CD8-positive, alpha-beta memory T cell (primary cell): Measurements from ENCODE around the gene TFAP2A. TPM values are rescaled to one million over a fixed set of nuclear protein-coding genes. Genes with fewer than 3 reads are reported as not detected.
A peak's percentile ranks its signal among the peaks of the same experiment; 100 is the strongest.

Experiments used
- CTCF ChIA-PET: fragments of 350-600 bp; sonication (Branson Sonifier 250); formaldehyde crosslinking; loops from one replicate; lab custom pipeline; 2021; ENCODE audit warnings: antibody characterized with exemption; lab: Charles Lee
- POLR2A ChIA-PET: fragments of 350-600 bp; sonication (Branson Sonifier 250); formaldehyde crosslinking; loops from one replicate; lab custom pipeline; 2021; ENCODE audit warnings: antibody characterized with exemption; lab: Charles Lee
- DNase-seq, 5 donors: peaks; one replicate each; pipeline versions ENCODE4 v3.0.0 to v3.0.0-alpha.2; 2020 to 2022; ENCODE audit warnings: mixed read lengths in 1 of 5
- H3K27ac ChIP-seq: one replicate; pipeline ENCODE4 v1.7.0; 2013; ENCODE audit warnings: low read depth, mild to moderate bottlenecking, low read length, moderate library complexity
- H3K27me3 ChIP-seq: 2 replicates; pipeline ENCODE4 v1.7.0; 2013; ENCODE audit warnings: low read length, mild to moderate bottlenecking; ENCODE audit not compliant: insufficient read depth, poor library complexity, severe bottlenecking
- H3K36me3 ChIP-seq: 2 replicates; pipeline ENCODE4 v1.7.0; 2013; ENCODE audit warnings: mild to moderate bottlenecking, low read length, moderate library complexity; ENCODE audit not compliant: insufficient read depth
- H3K4me1 ChIP-seq: 2 replicates; pipeline ENCODE4 v1.7.0; 2013; ENCODE audit warnings: mild to moderate bottlenecking, low read length, moderate library complexity; ENCODE audit not compliant: insufficient read depth
- H3K4me3 ChIP-seq: 2 replicates; pipeline ENCODE4 v1.7.0; 2013; ENCODE audit warnings: mild to moderate bottlenecking, low read length
- H3K9me3 ChIP-seq: 2 replicates; pipeline ENCODE4 v1.7.0; 2013; ENCODE audit warnings: mild to moderate bottlenecking, low read length
- H3K27ac Mint-ChIP-seq, 8 donors: one replicate each; pipeline ENCODE4 v1.8.0; 2020 to 2021; ENCODE audit warnings: mixed read lengths in 8 of 8, mild to moderate bottlenecking in 6 of 8, inconsistent platforms in 3 of 8, moderate library complexity in 3 of 8
- H3K27me3 Mint-ChIP-seq, 2 donors: one replicate each; pipeline ENCODE4 v1.8.0; 2020 to 2021; ENCODE audit warnings: mixed read lengths in 2 of 2, mild to moderate bottlenecking in 1 of 2, moderate library complexity in 1 of 2
- H3K36me3 Mint-ChIP-seq, 3 donors: one replicate each; pipeline ENCODE4 v1.8.0; 2020 to 2021; ENCODE audit warnings: mixed read lengths in 3 of 3, inconsistent platforms in 1 of 3, mild to moderate bottlenecking in 1 of 3
- H3K4me1 Mint-ChIP-seq, 3 donors: one replicate each; pipeline ENCODE4 v1.8.0; 2020 to 2021; ENCODE audit warnings: mixed read lengths in 3 of 3, inconsistent platforms in 1 of 3, mild to moderate bottlenecking in 1 of 3
- H3K4me3 Mint-ChIP-seq, 7 donors: one replicate each; pipeline ENCODE4 v1.8.0; 2020 to 2021; ENCODE audit warnings: mixed read lengths in 7 of 7, mild to moderate bottlenecking in 6 of 7, moderate library complexity in 4 of 7, inconsistent platforms in 2 of 7
- H3K9me3 Mint-ChIP-seq, 5 donors: one replicate each; pipeline ENCODE4 v1.8.0; 2020 to 2022; ENCODE audit warnings: mixed read lengths in 5 of 5, mild to moderate bottlenecking in 3 of 5, moderate library complexity in 2 of 5, inconsistent platforms in 1 of 5
- polyA plus RNA-seq: library from polyadenylated mRNA; unstranded; fragments of 300-500 nt; fragmentation: Illumina TruSeq; gene quantifications from one replicate; pipeline ENCODE4 v1.2.3, GENCODE V29; 2021
- total RNA-seq, 2 experiments: library from RNA; stranded (reverse); gene quantifications; one replicate each; pipeline ENCODE4 v1.2.3, GENCODE V29; 2021

Gene TFAP2A
- total and polyA plus RNA-seq, 3 experiments from 2014 or later: not detected

- Histone ChIP-seq H3K4me1 (peaks cover 18% of the 10 kb centered on the region), H3K27me3 (peaks cover 19% of the 10 kb centered on the region)
Observed at GRCh38 chr6:10407674-10408054, 7.2 kb downstream of the TFAP2A start.

GRCh38 chr6:10407018-10407673 is 7.7 kb downstream of the TFAP2A start:
- Histone ChIP-seq H3K27ac (no peak overlapping the region), H3K27me3 (peaks cover 19% of the 10 kb centered on the region), H3K4me1 (peaks cover 18% of the 10 kb centered on the region), H3K36me3 (no peaks in the 10 kb centered on the region), H3K4me3 (no peak overlapping the region), H3K9me3 (peaks cover 4% of the 10 kb centered on the region)
- POLR2A ChIA-PET: no interaction called here
- DNase-seq: no peak
- Mint-ChIP-seq H3K27me3 (peaks cover 49 to 72% of the 10 kb centered on the region in 2 donors), H3K27ac (no peak overlapping the region), H3K4me3 (no peak overlapping the region), H3K4me1 (peaks cover 27 to 36% (median 32%) of the 10 kb centered on the region in 3 donors), H3K36me3 (peaks cover 2 to 6% (median 4%) of the 10 kb centered on the region in 3 donors), H3K9me3 (peaks cover 40 to 61% (median 49%) of the 10 kb centered on the region in 5 donors)
- CTCF ChIA-PET: no interaction called here

More at GRCh38 chr6:10407674-10408054, 7.2 kb downstream of the TFAP2A start:
- H3K36me3 ChIP-seq: no peaks in the 10 kb centered on the region
- peaks cover 38 to 61% (median 50%) of the 10 kb centered on the region in 5 donors for H3K9me3 Mint-ChIP-seq
- peak overlapping the region in 1 of 7 donors; percentile 7 for H3K4me3 Mint-ChIP-seq
- CTCF ChIA-PET: no interaction called here
- no peak overlapping the region for H3K27ac ChIP-seq
- H3K27ac Mint-ChIP-seq: no peak overlapping the region
- H3K4me3 ChIP-seq: no peak overlapping the region
- peaks cover 50 to 69% of the 10 kb centered on the region in 2 donors for H3K27me3 Mint-ChIP-seq
- H3K4me1 Mint-ChIP-seq: peaks cover 28 to 38% (median 34%) of the 10 kb centered on the region in 3 donors
- POLR2A ChIA-PET: no interaction called here
- peaks cover 2 to 6% (median 4%) of the 10 kb centered on the region in 3 donors for H3K36me3 Mint-ChIP-seq
- no peak for DNase-seq
- peaks cover 4% of the 10 kb centered on the region for H3K9me3 ChIP-seq

GRCh38 chr6:10406556-10406955 is 8.3 kb downstream of the TFAP2A start:
- no peak overlapping the region for H3K27ac ChIP-seq
- H3K4me1 ChIP-seq: peaks cover 18% of the 10 kb centered on the region
- Mint-ChIP-seq H3K9me3 (peaks cover 39 to 61% (median 48%) of the 10 kb centered on the region in 5 donors), H3K36me3 (peaks cover 0 to 4% (median 2%) of the 10 kb centered on the region in 3 donors), H3K4me1 (peaks cover 21 to 31% (median 26%) of the 10 kb centered on the region in 3 donors), H3K4me3 (peak overlapping the region in 1 of 7 donors; percentile 76), H3K27me3 (peaks cover 49 to 71% of the 10 kb centered on the region in 2 donors), H3K27ac (no peak overlapping the region)
- H3K4me3 ChIP-seq: no peak overlapping the region
- POLR2A ChIA-PET: no interaction called here
- no peak for DNase-seq
- CTCF ChIA-PET: no interaction called here
- peaks cover 4% of the 10 kb centered on the region for H3K9me3 ChIP-seq
- H3K36me3 ChIP-seq: no peaks in the 10 kb centered on the region
- peaks cover 19% of the 10 kb centered on the region for H3K27me3 ChIP-seq

GRCh38 chr6:10405513-10405900 is 9.4 kb downstream of the TFAP2A start:
- H3K4me3 Mint-ChIP-seq: peak overlapping the region in 5 of 7 donors; percentile 18 to 76 (median 28)
- peaks cover 32 to 59% (median 43%) of the 10 kb centered on the region in 5 donors for H3K9me3 Mint-ChIP-seq
- peaks cover 14% of the 10 kb centered on the region for H3K4me1 ChIP-seq
- H3K27ac ChIP-seq: peak overlapping the region; percentile 69
- ChIA-PET CTCF (no interaction called here), POLR2A (no interaction called here)
- peaks cover 14% of the 10 kb centered on the region for H3K27me3 ChIP-seq
- peak overlapping the region in 1 of 8 donors; percentile 75 for H3K27ac Mint-ChIP-seq
- H3K27me3 Mint-ChIP-seq: peaks cover 48 to 69% of the 10 kb centered on the region in 2 donors
- peaks cover 4% of the 10 kb centered on the region for H3K9me3 ChIP-seq
- H3K36me3 ChIP-seq: no peaks in the 10 kb centered on the region
- DNase-seq: no peak
- peaks cover 14 to 20% (median 15%) of the 10 kb centered on the region in 3 donors for H3K4me1 Mint-ChIP-seq
- peaks cover 0 to 4% (median 2%) of the 10 kb centered on the region in 3 donors for H3K36me3 Mint-ChIP-seq
- H3K4me3 ChIP-seq: no peak overlapping the region

- POLR2A ChIA-PET: no interaction called here
- DNase-seq: no peak
- H3K4me1 ChIP-seq: peaks cover 14% of the 10 kb centered on the region
- peak overlapping the region in 2 of 8 donors; percentile 19 to 78 for H3K27ac Mint-ChIP-seq
- H3K4me1 Mint-ChIP-seq: peaks cover 10 to 16% (median 12%) of the 10 kb centered on the region in 3 donors
- peak overlapping the region; percentile 28 to 91 (median 75) for H3K4me3 Mint-ChIP-seq
- H3K9me3 Mint-ChIP-seq: peaks cover 26 to 57% (median 40%) of the 10 kb centered on the region in 5 donors
- H3K27me3 ChIP-seq: peaks cover 12% of the 10 kb centered on the region
- CTCF ChIA-PET: no interaction called here
- peaks cover 0 to 2% (median 0%) of the 10 kb centered on the region in 3 donors for H3K36me3 Mint-ChIP-seq
- peaks cover 45 to 68% of the 10 kb centered on the region in 2 donors for H3K27me3 Mint-ChIP-seq
- peaks cover 4% of the 10 kb centered on the region for H3K9me3 ChIP-seq
- peak overlapping the region; percentile 69 for H3K27ac ChIP-seq
- no peaks in the 10 kb centered on the region for H3K36me3 ChIP-seq
- peak overlapping the region; percentile 33 for H3K4me3 ChIP-seq
Observed at GRCh38 chr6:10404799-10405512, 9.9 kb downstream of the TFAP2A start.

- peaks cover 19 to 54% (median 35%) of the 10 kb centered on the region in 5 donors for H3K9me3 Mint-ChIP-seq
- H3K27ac ChIP-seq: peak overlapping the region; percentile 69
- H3K4me1 Mint-ChIP-seq: peaks cover 10 to 14% (median 10%) of the 10 kb centered on the region in 3 donors
- peak overlapping the region; percentile 73 to 91 (median 80) for H3K4me3 Mint-ChIP-seq
- CTCF ChIA-PET: no interaction called here
- peaks cover 44 to 68% of the 10 kb centered on the region in 2 donors for H3K27me3 Mint-ChIP-seq
- peaks cover 14% of the 10 kb centered on the region for H3K4me1 ChIP-seq
- peak overlapping the region; percentile 40 to 88 (median 79) for H3K27ac Mint-ChIP-seq
- peaks cover 6% of the 10 kb centered on the region for H3K27me3 ChIP-seq
- peak; percentile 73 to 83 (median 81) for DNase-seq
- H3K9me3 ChIP-seq: peaks cover 4% of the 10 kb centered on the region
- no peaks in the 10 kb centered on the region for H3K36me3 ChIP-seq
- H3K36me3 Mint-ChIP-seq: no peaks in the 10 kb centered on the region
- POLR2A ChIA-PET: no interaction called here
- peak overlapping the region; percentile 77 for H3K4me3 ChIP-seq
Observed at GRCh38 chr6:10404107-10404798, 10.6 kb downstream of the TFAP2A start.

- H3K36me3 ChIP-seq: no peaks in the 10 kb centered on the region
- Mint-ChIP-seq H3K4me1 (peaks cover 10 to 13% (median 10%) of the 10 kb centered on the region in 3 donors), H3K9me3 (peaks cover 22 to 55% (median 29%) of the 10 kb centered on the region in 5 donors), H3K27me3 (peaks cover 43 to 71% of the 10 kb centered on the region in 2 donors), H3K27ac (peak overlapping the region in 6 of 8 donors; percentile 40 to 79 (median 64)), H3K36me3 (peaks cover 0 to 5% (median 0%) of the 10 kb centered on the region in 3 donors), H3K4me3 (peak overlapping the region; percentile 73 to 91 (median 80))
- peaks cover 11% of the 10 kb centered on the region for H3K27me3 ChIP-seq
- peak overlapping the region; percentile 77 for H3K4me3 ChIP-seq
- peaks cover 4% of the 10 kb centered on the region for H3K9me3 ChIP-seq
- CTCF ChIA-PET: no interaction called here
- H3K27ac ChIP-seq: peak overlapping the region; percentile 65
- DNase-seq: no peak
- POLR2A ChIA-PET: no interaction called here
- H3K4me1 ChIP-seq: peaks cover 14% of the 10 kb centered on the region
Observed at GRCh38 chr6:10403385-10404106, 11.3 kb downstream of the TFAP2A start.
